HG02798 (cell line): ENCODE results near the gene YBEY.

Experiments
- ATAC-seq: cut with Tn5 transposase; IDR thresholded peaks from one replicate; pipeline ENCODE4 v1.9.1; 2021; ENCODE audit warnings: mild to moderate bottlenecking; ENCODE audit not compliant: unreplicated experiment, poor library complexity

YBEY gene

DNA sequence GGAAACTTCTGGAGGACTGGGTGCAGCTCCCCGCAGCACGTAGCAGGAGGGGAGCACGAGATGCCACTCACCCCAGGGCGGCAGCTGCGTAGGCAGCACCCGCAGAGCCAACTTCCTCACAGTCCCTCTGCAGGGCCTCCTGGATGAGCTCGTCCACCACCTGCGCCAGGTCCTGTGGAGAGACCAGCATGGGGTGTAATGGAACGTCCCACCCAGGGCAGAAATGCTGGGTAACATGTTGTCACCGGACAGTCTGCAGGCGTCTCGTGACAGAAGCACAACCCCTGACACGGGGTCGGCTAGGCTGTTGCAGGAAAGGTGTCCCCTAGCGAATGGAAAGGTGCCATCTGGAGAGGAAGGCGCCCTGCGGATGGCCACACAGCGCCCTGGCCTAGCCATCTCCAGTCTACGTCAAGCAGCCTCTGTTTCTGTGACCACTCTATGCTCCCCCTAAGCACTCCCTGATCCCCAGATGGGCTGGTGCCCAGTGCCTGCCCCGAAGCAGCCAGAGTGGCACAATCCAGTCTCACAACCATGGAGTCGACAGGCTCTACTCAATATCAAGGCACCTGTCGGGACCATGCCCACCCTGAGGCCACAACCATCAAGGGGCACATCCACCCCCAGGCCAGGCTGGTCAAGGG is 22.0 kb upstream of the YBEY start:
- ATAC-seq: no peak

DNA sequence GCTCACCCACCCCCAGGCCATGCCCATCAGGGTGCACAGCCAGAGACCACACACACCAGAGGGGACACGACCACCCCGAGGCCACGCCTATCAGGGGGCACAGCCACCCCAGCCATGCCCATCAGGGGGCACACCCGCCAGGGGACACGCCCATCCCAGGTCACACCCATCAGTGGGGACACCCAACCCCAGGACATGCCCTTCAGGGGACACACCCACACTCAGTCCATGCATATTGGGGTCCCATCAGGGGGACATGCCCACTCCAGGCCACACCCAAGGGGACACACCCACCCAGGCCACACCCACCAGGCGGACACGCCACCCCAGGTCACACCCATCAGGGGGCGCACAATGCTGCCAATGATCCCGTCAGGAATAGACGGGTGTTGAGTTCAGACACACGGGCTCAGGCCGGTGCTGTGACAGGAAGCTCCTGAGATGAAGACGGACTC is 21.4 kb upstream of the YBEY start:
- no peak for ATAC-seq

DNA sequence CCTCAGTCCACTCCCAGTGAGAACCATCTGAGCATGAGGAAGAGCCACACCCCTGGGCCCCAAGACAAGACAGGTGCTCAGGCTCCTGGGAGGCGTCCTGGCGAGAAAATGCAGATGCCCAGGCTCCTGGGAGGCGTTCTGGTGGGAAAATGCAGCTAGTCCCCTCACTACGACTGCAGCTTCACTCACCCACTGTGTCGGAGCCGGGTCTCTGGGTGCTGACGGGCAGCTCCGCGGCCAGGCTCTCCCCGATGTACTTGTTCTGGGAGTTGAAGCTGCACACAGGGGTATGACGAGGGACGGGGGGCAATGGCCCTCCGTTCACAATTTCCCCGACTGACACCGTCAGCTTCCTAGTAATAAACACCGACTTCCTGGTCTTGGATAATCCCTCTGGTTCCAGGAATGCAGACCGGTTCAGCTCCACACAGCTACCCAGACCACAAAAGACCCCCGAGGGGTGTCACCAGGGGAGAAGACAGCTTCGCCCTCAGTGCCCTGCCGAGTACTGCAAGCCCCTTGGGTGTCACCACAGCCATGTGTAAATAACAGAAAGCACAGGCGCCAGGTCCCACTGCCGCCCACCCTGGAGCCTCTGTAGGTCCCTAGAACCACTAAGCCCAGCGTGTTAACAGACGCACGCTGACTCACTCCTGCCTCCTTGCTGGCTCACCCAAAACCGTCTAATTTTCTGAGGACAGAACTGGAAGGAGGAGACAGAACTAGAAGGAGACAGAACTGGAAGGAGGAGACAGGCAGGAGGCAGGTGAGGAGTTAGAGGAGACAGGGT is 20.2 kb upstream of the YBEY start:
- no peak for ATAC-seq

DNA sequence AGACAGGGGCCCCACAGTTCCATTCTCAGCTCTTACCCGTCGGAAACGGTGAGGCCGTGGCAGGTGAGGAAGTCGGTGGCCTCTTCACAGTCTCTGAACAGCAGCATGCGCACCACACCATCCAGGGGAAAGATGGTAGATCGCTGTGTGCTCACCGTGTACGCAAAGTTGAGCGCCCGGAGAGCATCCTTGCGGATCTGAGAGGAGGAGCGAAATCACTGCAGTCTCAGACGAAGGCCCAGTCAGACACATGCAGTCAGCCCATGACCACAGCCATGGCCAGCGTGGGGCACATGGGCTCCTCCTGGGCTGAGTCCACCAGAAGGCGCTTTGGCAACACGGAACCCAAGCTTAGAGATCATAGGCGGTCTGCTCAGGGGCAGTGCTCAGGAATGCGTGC is 19.2 kb upstream of the YBEY start:
- ATAC-seq: no peak

DNA sequence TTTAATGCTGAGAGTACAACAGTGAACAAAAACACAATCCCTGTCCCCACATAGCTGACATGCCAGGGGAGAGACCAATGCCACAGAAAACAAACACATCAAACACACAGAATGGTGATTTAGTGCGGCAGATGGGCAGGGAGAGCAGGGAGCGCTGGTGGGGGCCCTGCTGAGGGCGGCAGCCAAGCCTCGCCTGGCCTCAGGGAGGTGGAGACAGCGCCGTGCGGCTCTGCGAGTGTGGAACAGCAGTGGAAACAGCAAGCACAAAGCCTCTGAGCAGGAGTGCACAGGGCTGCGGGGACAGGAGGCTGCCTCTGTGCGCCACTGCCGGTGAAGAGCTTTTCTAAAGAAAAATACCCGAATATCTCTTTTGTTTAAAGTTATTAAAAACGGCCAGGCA is 17.8 kb upstream of the YBEY start:
- no peak for ATAC-seq

DNA sequence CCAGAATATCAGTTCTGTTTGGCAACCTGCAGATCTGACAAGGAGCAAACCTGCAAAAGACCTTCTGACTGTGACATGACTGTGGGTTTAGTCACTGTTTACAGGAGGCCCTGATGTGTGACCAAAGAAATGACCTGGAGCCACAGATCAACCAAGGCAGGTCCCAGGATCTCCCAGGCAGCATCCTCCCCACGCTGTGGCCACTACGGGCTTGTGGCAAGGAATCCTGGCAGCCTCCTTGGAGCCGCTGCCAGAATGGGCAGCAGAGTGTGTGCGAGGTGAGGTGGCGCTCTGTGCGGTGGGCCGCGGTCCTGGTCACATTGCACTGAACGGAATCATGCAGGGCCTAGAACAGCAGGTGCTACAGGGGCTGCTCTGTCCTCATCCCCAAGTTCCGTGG is 16.7 kb upstream of the YBEY start:
- ATAC-seq: no peak

DNA sequence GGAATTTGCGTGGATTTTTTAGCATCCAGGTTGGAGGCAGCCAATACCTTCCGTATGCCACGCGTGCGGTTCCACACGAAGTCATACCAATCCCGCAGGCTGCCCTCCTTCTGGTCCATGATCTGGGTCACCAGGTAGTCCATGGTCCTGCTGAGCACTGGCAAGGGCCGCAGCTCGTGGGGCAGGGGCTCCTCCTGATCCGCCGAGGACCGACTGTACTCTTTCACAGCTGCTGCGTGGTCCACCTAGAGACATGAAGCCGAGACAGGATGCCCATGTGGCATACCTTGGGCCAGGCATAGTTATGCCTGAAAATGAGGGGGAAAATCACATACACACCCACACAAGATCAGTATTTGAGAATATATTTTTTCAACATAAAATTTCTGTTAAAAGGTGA is 12.8 kb upstream of the YBEY start:
- ATAC-seq: no peak

DNA sequence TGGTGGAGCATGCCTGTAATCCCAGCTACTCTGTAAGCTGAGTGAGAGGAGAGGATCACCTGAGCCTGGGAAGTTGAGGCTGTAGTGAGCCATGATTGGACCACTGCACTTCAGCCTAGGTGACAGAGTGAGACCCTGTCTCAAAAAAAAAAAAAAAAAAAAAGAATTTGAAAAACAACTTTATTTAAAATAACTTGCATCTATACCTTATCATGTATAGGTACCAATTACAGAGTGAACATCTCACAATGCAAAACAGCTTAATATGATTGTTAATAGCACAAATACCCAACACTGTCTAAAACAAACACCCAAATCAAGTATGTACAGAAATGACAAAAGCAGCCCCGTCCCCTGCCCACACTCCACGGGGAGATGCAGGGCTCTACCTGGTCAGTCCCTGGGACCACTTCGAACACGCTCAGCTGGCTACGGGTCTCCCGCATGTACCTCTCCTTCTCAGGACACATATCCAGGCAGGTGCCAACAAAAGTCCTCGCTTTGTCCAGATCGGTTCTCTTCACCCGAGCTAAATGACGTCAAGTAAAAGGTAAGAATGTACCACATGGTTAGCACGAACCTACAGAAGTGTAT is 11.2 kb upstream of the YBEY start:
- ATAC-seq: no peak

DNA sequence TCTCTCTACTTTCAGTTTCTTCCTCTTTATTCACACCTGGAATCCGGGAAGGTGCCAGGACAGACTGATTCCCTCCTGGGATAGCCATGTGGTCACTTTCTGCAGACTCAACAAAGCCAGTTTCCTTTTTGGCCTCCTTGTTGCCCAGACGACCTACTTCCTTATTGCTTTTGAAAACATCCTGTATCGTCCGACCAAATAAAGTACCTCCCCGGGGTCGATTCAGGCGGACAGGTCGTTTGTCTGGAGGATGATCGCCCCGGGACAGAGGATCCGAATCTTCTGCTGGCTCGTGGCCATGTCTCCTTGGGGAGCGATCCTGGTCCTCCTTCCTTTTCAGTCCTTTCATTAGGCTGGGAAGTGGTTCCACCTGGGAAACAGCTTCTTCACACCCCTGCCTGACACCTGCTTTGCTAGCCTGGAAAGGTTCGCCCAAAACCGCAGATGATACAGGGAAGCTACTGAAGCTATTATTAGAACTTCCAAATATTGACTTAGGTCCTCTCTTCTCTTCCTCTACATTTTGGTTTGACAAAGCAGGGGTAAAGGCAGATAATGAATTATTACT is 2.0 kb upstream of the YBEY start:
- no peak for ATAC-seq

DNA sequence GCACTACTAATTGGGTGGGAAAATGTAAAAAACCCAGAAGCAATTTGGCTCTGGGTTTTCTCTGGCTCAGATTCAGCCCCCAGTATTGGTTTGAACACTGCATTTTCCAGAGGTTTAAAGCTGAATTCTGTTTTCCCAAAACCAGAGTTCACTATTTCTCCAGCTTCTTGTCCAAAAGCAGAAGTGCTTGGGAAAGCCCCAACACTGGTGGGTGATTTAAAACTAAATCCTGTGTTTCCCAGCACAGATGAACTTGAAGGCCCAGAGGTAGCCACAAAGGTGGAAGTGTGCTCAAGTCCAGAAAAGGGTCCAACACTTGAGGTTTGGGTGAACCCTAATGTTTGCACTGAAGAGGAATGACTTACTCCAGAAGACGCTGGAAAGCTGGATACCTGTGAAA is 1.4 kb upstream of the YBEY start:
- ATAC-seq: no peak

DNA sequence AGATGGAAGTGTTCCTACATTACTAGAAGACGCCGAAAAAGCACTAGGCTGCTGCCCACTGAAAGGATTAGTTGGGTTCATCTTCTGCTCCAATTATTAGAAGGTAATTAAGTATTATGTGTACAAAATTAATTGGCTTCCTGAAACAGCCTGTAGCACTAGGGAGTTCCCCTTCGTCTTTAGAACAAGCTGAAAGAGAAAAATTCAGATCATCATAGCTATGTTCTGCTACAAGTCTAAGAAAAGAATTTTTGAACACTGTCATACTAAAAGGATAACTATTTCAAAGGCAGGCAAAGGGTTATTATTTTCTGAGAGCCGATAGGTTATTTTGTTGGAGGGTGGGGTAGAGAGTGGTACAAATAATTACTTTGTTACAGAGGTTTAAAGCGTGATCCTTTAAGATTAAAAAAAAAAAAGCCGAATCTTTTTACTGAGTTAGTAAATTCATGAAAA is 908 bp upstream of the YBEY start, which contains the start of gene MCM3AP:
Gene MCM3AP, minus strand, starts transcription at position 406 of the 456 bp plus-strand sequence. Its CDS starts 325 bp downstream, at position 81.
- ATAC-seq: no peak

DNA sequence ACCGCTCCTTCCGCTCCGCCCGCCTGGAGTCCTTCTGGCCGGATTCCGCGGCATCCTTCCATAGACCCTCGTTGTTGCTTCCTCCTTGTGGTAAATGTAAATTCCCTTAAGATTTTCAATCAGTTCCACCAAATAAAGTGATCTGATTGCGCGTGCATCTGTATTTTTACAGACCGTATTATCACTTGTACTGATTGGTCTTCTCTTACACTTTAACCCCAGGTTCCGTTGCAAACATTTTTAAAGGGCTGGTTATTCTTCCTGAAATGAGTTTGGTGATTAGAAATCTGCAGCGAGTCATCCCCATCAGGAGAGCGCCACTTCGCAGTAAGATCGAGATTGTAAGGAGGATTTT is 483 bp downstream of the YBEY start:
- no peak for ATAC-seq

DNA sequence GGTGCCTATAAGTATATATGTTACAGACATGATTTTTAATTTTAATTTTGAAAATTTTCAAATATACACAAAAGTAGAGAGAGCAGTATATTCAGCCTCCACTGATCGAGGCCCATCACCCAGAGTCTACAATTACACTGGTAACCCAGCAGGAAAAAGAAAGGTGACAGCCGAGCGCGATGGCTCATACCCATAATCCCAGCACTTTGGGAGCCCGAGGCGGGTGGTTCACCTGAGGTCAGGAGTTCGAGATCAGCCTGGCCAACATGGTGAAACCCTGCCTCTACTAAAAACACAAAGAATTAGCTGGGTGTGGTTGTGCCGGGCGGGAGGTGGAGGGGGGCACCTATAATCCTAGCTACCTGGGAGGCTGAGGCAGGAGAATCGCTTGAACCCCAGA is 1.4 kb downstream of the YBEY start:
- no peak for ATAC-seq

DNA sequence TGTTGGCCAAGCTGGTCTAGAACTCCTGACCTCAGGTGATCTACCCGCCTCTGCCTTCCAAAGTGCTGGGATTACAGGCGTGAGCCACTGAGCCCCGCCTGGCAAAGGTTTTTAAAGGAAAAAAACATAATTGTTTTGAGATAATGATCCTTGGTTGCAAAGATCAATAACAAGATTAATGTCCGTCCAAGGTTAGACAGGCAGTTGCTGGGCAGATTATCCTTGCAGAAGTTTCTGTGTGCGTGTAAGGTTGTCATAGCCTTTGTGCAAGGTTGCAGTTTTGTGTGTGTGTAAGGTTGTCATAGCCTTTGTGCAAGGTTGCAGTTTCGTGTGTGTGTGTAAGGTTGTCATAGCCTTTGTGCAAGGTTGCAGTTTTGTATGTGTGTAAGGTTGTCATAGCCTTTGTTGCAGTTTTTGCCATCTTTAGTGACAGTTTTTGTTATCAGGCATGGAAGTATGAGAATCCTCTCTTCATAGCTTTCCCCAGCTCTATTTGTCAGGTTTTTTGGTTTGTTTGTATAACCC is 3.6 kb downstream of the YBEY start:
- ATAC-seq: no peak

DNA sequence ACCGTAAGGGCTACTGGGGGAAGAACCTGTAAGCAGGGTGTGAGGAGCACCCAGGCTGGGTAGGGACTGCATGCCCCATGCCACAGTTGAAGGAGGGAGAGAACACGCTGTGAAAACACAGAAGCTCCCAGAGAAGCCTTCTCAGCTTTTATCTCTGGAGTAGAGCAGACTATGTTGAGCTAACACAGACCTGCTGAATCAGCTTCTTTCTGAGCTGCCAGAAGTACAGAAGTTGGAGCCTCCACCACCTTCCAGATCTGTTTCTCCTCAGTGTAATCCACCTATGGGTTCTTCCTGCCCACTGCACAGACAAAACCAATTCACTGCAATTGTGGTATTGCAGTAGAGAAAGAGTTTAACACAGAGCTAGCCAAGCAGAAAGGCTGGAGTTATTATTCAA is 5.4 kb downstream of the YBEY start:
- ATAC-seq: no peak

DNA sequence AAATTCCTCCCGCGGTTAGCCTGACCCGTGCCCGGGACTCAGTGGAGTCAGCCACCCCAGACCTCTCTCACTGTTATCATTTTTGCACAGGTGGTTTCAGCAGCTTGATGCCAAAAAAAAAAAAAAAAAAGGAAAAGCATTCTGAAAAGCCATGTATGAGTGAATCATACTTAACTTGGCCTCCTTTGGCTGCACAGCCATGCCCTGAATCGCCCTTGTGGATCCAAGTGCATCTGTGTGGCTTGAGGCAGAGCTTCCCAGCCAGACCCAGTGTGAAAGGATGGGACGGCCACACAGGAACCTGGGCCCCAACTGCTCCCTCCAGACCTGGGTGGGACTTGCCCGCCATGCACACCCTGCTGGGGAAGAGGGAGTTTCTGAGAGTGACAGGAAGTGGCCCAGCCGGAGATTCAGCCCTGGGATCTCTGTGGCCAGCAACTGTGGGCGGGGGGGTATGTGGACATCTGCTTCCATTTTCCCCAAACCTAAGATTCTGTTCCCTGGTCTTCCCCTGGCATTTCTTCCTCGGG is 8.6 kb downstream of the YBEY start:
- ATAC-seq: no peak

DNA sequence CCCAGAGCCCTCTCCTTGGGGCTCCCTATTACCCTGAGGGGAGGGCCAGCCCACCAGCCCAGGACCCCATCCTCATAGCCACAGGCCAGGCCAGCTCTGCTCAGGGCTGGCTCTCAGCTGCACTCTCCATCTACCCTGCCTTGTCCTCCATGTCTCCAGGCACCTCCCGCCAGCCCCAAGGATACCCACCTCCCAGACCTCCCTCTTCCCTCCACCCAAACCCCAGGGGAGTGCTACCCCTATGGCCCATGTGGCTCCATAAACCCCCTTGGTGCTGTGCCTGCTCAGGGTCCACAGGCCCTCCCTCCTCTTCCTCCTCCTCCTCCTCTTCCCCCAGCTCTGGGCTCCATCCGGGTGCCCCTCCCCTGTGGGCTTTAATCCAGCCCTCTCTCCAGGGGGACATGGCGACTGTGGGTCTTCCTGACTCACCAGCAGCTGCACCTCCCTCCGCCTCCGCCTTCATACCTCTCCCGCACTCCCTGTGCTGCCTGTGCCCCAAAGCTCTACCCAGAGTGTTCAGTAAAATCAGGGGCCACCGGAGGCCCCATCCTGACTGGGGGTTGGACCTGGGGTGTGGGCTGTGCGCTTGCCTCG is 9.1 kb downstream of the YBEY start:
- no peak for ATAC-seq

DNA sequence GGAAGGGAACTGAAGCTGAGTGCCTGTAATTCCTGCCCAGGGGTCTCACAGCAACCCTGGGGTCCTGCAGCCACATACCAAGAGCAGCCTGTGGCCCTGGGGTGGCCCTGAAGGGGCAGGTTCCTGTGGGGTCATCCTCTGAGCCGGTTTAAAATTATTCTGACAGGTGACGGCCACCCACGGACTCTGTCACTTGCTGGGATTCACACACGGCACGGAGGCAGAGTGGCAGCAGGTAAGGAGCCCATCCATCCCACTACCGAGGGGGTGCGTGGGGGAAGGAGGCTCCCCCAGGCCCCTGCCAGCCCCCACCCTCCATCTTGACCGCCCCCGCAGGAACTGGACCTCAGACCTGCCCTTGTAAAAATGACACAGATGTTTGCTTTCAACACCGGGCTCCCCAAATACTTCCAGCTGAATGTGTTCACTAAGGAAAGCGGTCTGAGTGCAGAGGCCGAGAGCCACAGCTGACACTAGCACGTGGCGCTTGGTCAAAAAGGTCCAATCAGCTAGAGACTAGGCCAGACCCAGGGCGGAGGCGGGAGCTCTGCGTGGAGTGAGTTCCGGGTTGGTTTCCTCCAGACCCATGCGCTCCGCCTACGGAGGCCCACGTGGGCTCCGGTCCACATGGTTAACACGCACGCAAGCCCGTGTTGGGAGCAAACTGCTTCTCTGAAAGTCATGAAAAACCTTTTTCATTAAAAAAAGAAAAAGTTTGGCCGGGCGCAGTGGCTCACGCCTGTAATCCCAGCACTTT is 10.0 kb downstream of the YBEY start:
- ATAC-seq: no peak

DNA sequence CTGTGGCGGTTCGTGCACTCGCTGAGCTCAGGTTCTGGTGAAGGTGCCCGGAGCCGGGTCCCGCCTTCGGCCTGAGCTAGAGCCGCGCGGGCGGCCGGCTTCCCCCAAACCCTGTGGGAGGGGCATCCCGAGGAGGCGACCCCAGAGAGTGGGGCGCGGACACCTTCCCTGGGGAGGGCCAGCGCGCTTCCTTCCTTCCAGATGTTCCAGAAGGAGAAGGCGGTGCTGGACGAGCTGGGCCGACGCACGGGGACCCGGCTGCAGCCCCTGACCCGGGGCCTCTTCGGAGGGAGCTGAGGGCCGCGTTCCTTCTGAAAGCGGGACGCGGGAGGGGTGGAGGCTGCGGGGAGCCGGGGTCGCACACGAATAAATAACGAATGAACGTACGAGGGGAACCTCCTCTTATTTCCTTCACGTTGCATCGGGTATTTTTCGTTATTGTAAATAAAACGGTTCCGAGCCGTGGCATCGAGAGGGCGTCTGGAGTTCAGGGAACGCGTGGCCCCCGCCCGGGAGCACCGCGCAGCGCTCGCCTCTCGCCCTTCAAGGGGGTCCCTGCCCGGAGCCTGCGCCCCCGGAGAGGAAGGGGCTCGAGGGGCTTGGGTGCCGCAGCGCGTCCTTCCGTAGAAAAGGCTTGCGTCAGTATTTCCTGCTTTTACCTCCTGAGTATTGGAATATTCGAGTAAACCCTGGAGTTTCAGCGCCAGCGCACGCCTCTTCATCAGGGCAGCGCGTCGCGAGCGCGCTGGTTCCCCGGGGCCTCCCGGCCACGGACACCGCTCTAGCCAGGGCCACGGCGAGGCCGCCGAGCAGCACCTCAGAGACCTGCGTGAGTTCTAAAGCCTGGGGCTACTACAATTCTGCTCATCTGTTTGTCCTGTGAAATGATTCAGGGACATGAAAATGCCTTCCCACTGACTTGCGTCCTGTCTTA is 11.5 kb downstream of the YBEY start:
- ATAC-seq: no peak
